GM18867 (cell line): ENCODE data around the gene NFATC1.

Experiments
- ATAC-seq: cut with Tn5 transposase; IDR thresholded peaks from one replicate; pipeline ENCODE4 v1.9.1; 2021; ENCODE audit warnings: mild to moderate bottlenecking, moderate library complexity; ENCODE audit not compliant: unreplicated experiment

The NFATC1 gene

GRCh38 chr18:79403723-79404566, 8.2 kb downstream of the NFATC1 start:
- ATAC-seq = no peak

DNA sequence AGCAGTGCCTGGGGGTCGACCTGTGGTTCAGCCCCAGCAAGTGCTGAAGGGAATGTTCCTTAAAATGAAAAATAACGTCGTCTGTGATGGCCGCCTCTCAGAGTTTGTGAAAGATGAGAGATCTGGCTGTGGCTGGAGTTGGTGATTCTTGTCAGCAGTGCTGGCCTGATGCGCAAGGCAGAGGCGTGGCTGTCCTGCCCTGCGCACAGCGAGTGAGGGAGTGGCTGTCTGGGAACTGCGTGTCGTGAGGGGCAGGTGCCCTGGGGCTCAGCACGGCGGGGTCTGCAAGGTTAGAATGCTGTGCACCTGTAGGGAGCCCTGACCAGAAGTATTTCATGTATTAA, 8.8 kb downstream of the NFATC1 start:
- ATAC-seq = peak; percentile 51

- peak; percentile 25 for ATAC-seq
Measured at GRCh38 chr18:79405019-79405780, 9.5 kb downstream of the NFATC1 start.

GRCh38 chr18:79405781-79406575, 10.2 kb downstream of the NFATC1 start:
- peak; percentile 45 for ATAC-seq

DNA sequence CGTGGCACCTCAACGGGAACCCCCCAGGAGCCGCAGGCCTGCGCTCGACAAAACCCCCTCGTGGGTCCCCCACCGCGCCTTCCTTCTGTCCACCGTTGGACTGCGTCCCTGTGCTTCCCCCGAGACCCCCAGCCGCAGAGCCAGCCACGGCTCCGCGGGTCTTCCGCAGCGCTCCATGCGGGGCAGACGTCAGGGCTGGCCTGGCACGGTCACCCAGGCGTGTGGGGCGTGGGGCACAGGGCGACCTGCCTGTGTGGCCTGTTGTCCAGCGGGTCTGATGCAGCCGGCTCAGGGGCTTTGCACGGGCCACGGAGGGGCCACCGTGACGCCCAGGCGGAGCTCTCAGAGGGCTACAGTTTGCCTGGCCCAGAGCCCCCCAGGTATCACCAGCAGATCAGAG, 11.0 kb downstream of the NFATC1 start:
- no peak for ATAC-seq

DNA sequence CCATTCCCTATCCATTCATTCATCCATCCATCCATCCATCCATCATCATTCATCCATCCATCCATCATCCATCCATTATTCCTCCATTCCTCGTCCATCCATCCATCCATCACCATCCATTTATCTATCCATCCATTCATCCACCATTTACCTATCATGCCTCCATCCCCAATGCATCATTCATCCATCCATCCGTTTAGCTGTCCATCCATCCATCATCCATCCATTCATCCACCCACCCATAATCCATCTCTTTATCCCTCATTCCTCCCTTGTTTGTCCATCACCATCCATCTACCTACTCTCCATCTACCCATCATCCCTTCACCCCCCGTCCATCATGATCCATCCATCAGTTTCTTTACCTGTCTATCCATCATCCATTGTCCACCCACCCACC, 13.6 kb downstream of the NFATC1 start:
- ATAC-seq = no peak

GRCh38 chr18:79410171-79410641, 14.5 kb downstream of the NFATC1 start:
- ATAC-seq = no peak

DNA sequence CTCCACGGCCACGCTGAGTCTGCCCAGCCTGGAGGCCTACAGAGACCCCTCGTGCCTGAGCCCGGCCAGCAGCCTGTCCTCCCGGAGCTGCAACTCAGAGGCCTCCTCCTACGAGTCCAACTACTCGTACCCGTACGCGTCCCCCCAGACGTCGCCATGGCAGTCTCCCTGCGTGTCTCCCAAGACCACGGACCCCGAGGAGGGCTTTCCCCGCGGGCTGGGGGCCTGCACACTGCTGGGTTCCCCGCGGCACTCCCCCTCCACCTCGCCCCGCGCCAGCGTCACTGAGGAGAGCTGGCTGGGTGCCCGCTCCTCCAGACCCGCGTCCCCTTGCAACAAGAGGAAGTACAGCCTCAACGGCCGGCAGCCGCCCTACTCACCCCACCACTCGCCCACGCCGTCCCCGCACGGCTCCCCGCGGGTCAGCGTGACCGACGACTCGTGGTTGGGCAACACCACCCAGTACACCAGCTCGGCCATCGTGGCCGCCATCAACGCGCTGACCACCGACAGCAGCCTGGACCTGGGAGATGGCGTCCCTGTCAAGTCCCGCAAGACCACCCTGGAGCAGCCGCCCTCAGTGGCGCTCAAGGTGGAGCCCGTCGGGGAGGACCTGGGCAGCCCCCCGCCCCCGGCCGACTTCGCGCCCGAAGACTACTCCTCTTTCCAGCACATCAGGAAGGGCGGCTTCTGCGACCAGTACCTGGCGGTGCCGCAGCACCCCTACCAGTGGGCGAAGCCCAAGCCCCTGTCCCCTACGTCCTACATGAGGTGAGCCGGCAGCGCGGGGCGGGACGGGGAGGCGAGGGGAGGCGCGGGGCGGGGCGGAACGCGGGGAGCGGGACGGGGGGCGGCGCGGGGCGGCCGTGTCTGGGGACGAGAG, 15.2 kb downstream of the NFATC1 start:
- no peak for ATAC-seq

- no peak for ATAC-seq
Measured at GRCh38 chr18:79411614-79412526, 16.1 kb downstream of the NFATC1 start.

- ATAC-seq = no peak
Measured at GRCh38 chr18:79413025-79413424, 17.3 kb downstream of the NFATC1 start.

DNA sequence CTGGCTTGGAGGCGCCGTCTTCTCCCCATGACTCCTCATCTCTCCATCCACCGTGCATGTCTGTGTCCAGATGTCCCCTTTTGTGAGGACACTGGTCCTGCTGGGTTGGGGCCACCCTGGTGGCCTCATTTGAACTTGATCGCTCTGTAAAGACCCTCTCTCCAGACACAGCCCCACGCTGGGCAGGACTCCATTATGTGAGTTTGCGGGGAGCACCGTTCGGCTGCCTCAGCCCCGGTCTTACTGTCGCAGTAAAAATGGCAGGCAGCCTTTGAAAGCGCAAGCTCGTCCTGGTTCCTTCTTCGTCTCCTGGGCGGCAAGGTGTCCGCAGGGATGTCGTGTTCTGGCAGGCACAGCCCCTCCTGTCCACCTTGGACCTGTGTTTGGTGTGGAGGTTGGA, 17.7 kb downstream of the NFATC1 start:
- no peak for ATAC-seq

- ATAC-seq = no peak
Measured at GRCh38 chr18:79413901-79414300, 18.2 kb downstream of the NFATC1 start.

- ATAC-seq = peak; percentile 45
Measured at GRCh38 chr18:79416022-79416676, 20.4 kb downstream of the NFATC1 start.

DNA sequence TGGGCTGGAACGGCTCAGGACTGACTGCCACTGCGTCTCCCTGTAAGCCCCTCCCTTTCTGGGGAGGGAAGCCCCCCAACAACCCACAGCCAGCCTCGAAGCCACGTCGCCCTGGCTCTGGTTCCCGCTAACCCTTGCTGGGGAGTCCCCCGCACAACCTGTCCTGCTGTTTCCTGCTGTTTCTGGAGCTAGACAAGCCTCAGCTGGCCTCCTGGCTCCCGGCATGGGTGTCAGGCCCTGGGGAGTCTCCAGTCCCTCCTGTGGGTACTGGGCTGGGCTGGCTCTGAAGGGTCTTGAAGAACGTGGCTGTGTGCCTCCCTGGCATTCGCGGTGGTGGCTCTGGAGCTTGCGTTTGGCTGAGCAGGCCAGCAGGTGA, 20.9 kb downstream of the NFATC1 start:
- no peak for ATAC-seq

GRCh38 chr18:79418236-79418635, 22.5 kb downstream of the NFATC1 start:
- no peak for ATAC-seq

DNA sequence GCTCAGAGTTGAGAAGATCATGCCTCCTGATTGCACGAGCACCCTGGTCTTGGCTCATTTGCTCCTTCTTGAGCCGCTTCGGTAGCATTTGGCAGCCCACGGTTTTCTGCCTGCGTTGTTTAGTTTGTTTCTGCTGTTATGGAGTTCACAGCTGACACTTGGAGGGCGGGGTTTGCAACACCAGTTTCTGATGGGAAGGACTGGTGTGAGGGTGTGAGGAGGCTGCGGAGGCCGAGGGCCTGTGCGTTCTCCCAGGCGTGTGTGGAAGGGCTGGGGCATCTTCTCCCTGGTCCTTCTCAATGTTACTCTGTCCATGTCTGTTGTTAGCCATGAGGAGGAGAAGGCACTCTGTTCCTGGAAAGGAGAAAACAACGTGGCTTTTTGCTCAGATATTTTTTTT, 22.9 kb downstream of the NFATC1 start:
- ATAC-seq = no peak

DNA sequence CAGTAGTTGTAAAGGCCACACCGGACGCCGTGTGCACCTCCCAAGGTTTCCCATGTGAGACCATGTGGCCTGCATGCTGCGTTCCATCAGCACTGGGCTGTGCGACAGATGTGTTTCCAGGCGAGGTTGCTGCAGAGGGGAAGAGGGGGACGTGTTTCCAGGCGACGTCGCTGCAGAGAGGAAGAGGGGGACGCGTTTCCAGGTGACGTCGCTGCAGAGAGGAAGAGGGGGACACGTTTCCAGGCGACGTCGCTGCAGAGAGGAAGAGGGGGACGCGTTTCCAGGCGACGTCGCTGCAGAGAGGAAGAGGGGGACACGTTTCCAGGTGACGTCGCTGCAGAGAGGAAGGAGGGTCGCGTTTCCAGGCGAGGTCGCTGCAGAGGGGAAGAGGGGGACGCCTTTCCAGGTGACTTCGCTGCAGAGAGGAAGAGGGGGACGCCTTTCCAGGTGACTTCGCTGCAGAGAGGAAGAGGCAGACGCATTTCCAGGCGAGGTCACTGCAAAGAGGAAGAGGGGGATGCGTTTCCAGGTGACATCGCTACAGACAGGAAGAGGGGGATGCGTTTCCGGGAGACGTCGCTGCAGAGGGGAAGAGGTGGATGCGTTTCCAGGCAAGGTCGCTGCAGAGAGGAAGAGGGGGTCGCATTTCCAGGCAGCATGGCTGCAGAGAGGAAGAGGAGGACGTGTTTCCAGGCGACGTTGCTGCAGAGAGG, 24.5 kb downstream of the NFATC1 start:
- no peak for ATAC-seq

DNA sequence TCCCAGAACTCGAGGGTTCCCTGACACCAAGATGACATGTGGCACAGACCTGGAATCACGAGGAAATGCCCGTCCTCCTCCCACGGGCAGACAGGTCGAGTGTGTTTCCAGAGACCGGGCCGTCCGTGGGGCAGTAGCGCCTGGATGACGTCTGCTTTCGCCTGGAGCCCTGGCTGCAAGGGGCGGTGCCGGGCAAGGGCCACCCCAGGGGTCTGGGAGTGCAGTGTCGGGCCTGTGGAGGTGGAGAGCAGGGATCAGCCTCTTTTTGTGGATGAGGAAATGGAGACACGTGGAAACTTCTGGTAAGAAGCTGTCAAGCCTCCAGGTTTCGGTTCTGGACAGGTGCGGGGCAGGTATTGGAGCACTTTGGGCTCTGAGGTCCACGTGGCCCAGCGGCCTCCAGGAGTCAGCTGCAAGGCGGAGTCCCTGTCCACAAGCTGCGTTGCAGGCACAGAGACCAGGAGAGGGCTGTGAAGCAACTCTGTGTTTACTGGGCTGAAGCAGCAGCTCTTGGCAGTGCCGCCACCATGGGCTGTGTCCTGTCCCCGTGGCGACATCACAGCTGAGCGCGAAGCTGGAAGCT, 25.6 kb downstream of the NFATC1 start:
- ATAC-seq = no peak
